PC-9 (cell line): ENCODE measurements around the gene SLC26A11. TPM values are rescaled to one million over a fixed set of nuclear protein-coding genes. Genes with fewer than 3 reads are reported as not detected.

Experiments
- BruUV-seq: library from RNA; stranded (reverse); fragments of 400-500 nt; replicated peaks from 2 replicates; lab custom pipeline; 2021; lab: Mats Ljungman, UMichigan
- CTCF ChIA-PET: fragments of 300-600 bp; sonication (Branson Sonifier 250); formaldehyde crosslinking; loops from one replicate; lab custom pipeline; 2022; ENCODE audit warnings: antibody characterized with exemption; lab: Charles Lee
- POLR2A ChIA-PET: fragments of 300-600 bp; sonication (Branson Sonifier 250); formaldehyde crosslinking; loops from one replicate; lab custom pipeline; 2022; ENCODE audit warnings: antibody characterized with exemption; ENCODE audit not compliant: unreplicated experiment; lab: Charles Lee
- DNase-seq, 2 experiments: peaks; one replicate each; pipeline versions ENCODE4 v3.0.0 to v3.0.0-alpha.2; 2015 to 2022; ENCODE audit warnings: mixed read lengths in 1 of 2
- H2AFZ ChIP-seq: fragments of 200-600 bp; sonication (generic); 2 replicates; pipeline ENCODE4 v1.8.1; 2017; ENCODE audit warnings: antibody characterized with exemption
- H3F3A ChIP-seq: fragments of 200-600 bp; sonication (generic); 2 replicates; pipeline ENCODE4 v1.8.1; 2017; ENCODE audit warnings: antibody characterized with exemption, mild to moderate bottlenecking, low read depth; ENCODE audit not compliant: insufficient read depth
- H3K27ac ChIP-seq: fragments of 200-600 bp; sonication (generic); 2 replicates; pipeline ENCODE4 v1.6.1; 2016; ENCODE audit warnings: mixed run types
- H3K27me3 ChIP-seq: fragments of 200-600 bp; sonication (generic); 2 replicates; pipeline ENCODE4 v1.6.1; 2016; ENCODE audit warnings: low read depth, mixed run types; ENCODE audit not compliant: insufficient read depth
- H3K36me3 ChIP-seq: fragments of 200-600 bp; sonication (generic); 2 replicates; pipeline ENCODE4 v1.6.1; 2016; ENCODE audit warnings: low read depth, mixed run types
- H3K4me1 ChIP-seq: fragments of 200-600 bp; sonication (generic); replicated peaks from 2 replicates; pipeline ENCODE4 v1.6.1; 2016; ENCODE audit warnings: mixed run types; ENCODE audit not compliant: insufficient read depth
- H3K4me2 ChIP-seq: fragments of 200-600 bp; sonication (generic); 2 replicates; pipeline ENCODE4 v1.6.1; 2017; ENCODE audit warnings: mixed run types
- H3K4me3 ChIP-seq: fragments of 200-600 bp; sonication (generic); 2 replicates; pipeline ENCODE4 v1.6.1; 2016; ENCODE audit warnings: mixed run types
- H3K79me2 ChIP-seq: fragments of 200-600 bp; sonication (generic); 2 replicates; pipeline ENCODE4 v1.6.1; 2017; ENCODE audit warnings: low read depth, mixed run types
- H3K9me2 ChIP-seq: fragments of 200-600 bp; sonication (generic); 2 replicates; pipeline ENCODE4 v1.8.1; 2017; ENCODE audit warnings: mild to moderate bottlenecking; ENCODE audit not compliant: insufficient read depth
- H3K9me3 ChIP-seq: fragments of 200-600 bp; sonication (generic); 2 replicates; pipeline ENCODE4 v1.8.1; 2016; ENCODE audit warnings: low read depth; ENCODE audit not compliant: insufficient read depth
- H4K20me1 ChIP-seq: fragments of 200-600 bp; sonication (generic); 2 replicates; pipeline ENCODE4 v1.8.1; 2017; ENCODE audit not compliant: insufficient read depth
- CTCF ChIP-seq: fragments of 200-600 bp; sonication (generic); conservative IDR thresholded peaks from 2 replicates; pipeline ENCODE4 v1.6.1; 2017; ENCODE audit warnings: mixed run types, antibody characterized with exemption, mild to moderate bottlenecking, moderate library complexity
- EZH2 ChIP-seq: fragments of 200-600 bp; sonication (generic); IDR thresholded peaks from 2 replicates; pipeline ENCODE4 v1.8.0; 2017; ENCODE audit warnings: antibody characterized with exemption, low read depth
- intact Hi-C: fragments of 100-400 bp; cut with micrococcal nuclease; formaldehyde crosslinking; loops from one replicate; pipeline ENCODE4 v1.10.0; 2022; ENCODE audit not compliant: unreplicated experiment
- total RNA-seq: library from RNA; stranded (reverse); gene quantifications from 2 replicates; pipeline ENCODE4 v1.2.3, GENCODE V29; 2021

The SLC26A11 gene
- total RNA-seq, 1 experiment from 2014 or later = 12.4 TPM

GRCh38 chr17:80291691-80292487 is 71.7 kb downstream of the SLC26A11 start:
- H3K27ac ChIP-seq = no peak overlapping the region
- no peaks in the 10 kb centered on the region for H3K4me1 ChIP-seq
- POLR2A ChIA-PET = no interaction called here
- H3K79me2 ChIP-seq = no peaks in the 10 kb centered on the region
- no peak for TF ChIP-seq EZH2
- no peak for TF ChIP-seq CTCF
- no peaks in the 10 kb centered on the region for H3F3A ChIP-seq
- no peak overlapping the region for H3K4me2 ChIP-seq
- H2AFZ ChIP-seq = no peak overlapping the region
- H3K36me3 ChIP-seq = no peaks in the 10 kb centered on the region
- H3K9me2 ChIP-seq = no peaks in the 10 kb centered on the region
- no peaks in the 10 kb centered on the region for H3K9me3 ChIP-seq
- CTCF ChIA-PET = no interaction called here
- intact Hi-C loops = no loop called here
- no peak overlapping the region for H3K4me3 ChIP-seq
- BruUV-seq = no TSS peak
- no peak for DNase-seq
- no peaks in the 10 kb centered on the region for H3K27me3 ChIP-seq
- H4K20me1 ChIP-seq = no peaks in the 10 kb centered on the region

DNA sequence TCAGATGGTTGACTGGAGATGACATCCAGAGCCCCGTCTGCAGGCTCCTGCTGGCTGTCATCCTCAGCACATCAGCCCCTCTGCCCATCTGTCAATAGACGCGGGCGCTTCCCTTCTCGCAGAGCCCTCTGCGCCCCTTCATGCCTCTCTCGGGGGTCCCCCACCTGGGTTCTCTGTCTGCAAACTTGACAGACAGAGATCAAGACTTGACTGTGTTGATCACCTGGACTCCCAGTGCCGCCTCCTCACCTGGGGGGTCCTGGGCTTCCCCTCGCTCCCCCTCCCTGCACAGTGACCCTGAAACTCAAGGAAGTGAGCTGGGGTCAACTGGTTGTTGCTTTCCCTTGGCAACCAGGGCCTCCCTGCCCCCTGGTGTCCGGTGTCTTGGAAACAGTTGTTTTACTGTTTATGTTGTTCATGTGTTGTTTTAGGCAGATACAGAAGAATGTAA is 72.3 kb downstream of the SLC26A11 start:
- H3K27ac ChIP-seq = no peak overlapping the region
- no peak overlapping the region for H3K4me3 ChIP-seq
- DNase-seq = no peak
- no peaks in the 10 kb centered on the region for H3K27me3 ChIP-seq
- H2AFZ ChIP-seq = no peak overlapping the region
- no TSS peak for BruUV-seq
- H3K4me2 ChIP-seq = no peak overlapping the region
- TF ChIP-seq CTCF = no peak
- no peak for TF ChIP-seq EZH2
- no peaks in the 10 kb centered on the region for H3K9me2 ChIP-seq
- no peaks in the 10 kb centered on the region for H4K20me1 ChIP-seq
- CTCF ChIA-PET = no interaction called here
- POLR2A ChIA-PET = no interaction called here
- intact Hi-C loops = no loop called here
- H3F3A ChIP-seq = no peaks in the 10 kb centered on the region
- no peaks in the 10 kb centered on the region for H3K79me2 ChIP-seq
- H3K9me3 ChIP-seq = no peaks in the 10 kb centered on the region
- H3K36me3 ChIP-seq = no peaks in the 10 kb centered on the region
- no peaks in the 10 kb centered on the region for H3K4me1 ChIP-seq

DNA sequence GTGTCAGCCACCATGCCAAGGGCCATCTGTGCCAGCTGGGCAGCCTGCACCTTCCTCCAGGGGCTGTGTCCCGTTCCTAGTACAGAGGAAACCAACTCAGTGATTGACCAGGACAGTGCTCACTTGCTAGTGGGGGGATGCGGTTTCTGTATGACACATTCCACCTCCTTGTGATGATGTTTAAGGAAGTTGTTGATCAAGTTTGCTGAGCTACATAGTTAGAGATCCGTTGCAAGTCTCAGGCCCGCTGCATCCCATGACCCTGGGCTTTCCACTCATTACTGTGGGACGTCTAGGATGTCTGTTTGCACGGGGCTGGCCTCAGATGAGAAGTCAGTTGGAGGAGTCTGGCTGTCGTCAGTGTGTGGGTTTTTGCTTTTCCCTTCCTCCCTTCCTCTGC is 74.0 kb downstream of the SLC26A11 start:
- no peaks in the 10 kb centered on the region for H3K79me2 ChIP-seq
- H3K36me3 ChIP-seq = no peaks in the 10 kb centered on the region
- no peaks in the 10 kb centered on the region for H4K20me1 ChIP-seq
- POLR2A ChIA-PET = no interaction called here
- H3K4me1 ChIP-seq = no peaks in the 10 kb centered on the region
- intact Hi-C loops = no loop called here
- no peaks in the 10 kb centered on the region for H3F3A ChIP-seq
- no peak overlapping the region for H3K27ac ChIP-seq
- H3K4me3 ChIP-seq = no peak overlapping the region
- no peak for TF ChIP-seq CTCF
- no peak for TF ChIP-seq EZH2
- H3K27me3 ChIP-seq = no peaks in the 10 kb centered on the region
- no peak overlapping the region for H2AFZ ChIP-seq
- BruUV-seq = no TSS peak
- no peak overlapping the region for H3K4me2 ChIP-seq
- DNase-seq = no peak
- H3K9me2 ChIP-seq = no peaks in the 10 kb centered on the region
- H3K9me3 ChIP-seq = no peaks in the 10 kb centered on the region
- CTCF ChIA-PET = no interaction called here
